WTC11 (cell line): Measurements from ENCODE around the gene OGDH. TPM values are rescaled to one million over a fixed set of nuclear protein-coding genes. Genes with fewer than 3 reads are reported as not detected.

ENCODE experiments used
- ATAC-seq: fragments of 200-7000 bp; cut with Tn5 transposase; 2 replicates; pipeline ENCODE4 v1.10.0; 2021; ENCODE audit warnings: mild to moderate bottlenecking, moderate library complexity
- CTCF ChIA-PET: fragments of 300-600 bp; sonication (Branson Sonifier 250); formaldehyde crosslinking; loops from one replicate; lab custom pipeline; 2021; ENCODE audit warnings: antibody characterized with exemption; lab: Charles Lee
- POLR2A ChIA-PET: fragments of 350-600 bp; sonication (Branson Sonifier 250); formaldehyde crosslinking; loops from one replicate; lab custom pipeline; 2021; ENCODE audit warnings: antibody characterized with exemption; lab: Charles Lee
- DNase-seq: peaks from one replicate; pipeline ENCODE4 v3.0.0; 2021; ENCODE audit warnings: low spot score
- H3K27ac Mint-ChIP-seq: 2 replicates; pipeline ENCODE4 v1.8.0; 2021; ENCODE audit warnings: mixed read lengths
- H3K27me3 Mint-ChIP-seq: 2 replicates; pipeline ENCODE4 v1.8.0; 2021; ENCODE audit warnings: low read depth, mild to moderate bottlenecking, moderate library complexity, mixed read lengths
- H3K36me3 Mint-ChIP-seq: 2 replicates; pipeline ENCODE4 v1.8.0; 2021; ENCODE audit warnings: mixed read lengths
- H3K4me1 Mint-ChIP-seq: 2 replicates; pipeline ENCODE4 v1.8.0; 2022; ENCODE audit warnings: mixed read lengths
- H3K4me3 Mint-ChIP-seq: 2 replicates; pipeline ENCODE4 v1.8.0; 2021; ENCODE audit warnings: mild to moderate bottlenecking, moderate library complexity, mixed read lengths
- H3K9me3 Mint-ChIP-seq: 2 replicates; pipeline ENCODE4 v1.8.0; 2021; ENCODE audit warnings: mixed read lengths
- CBFB ChIP-seq: sonication (generic); formaldehyde crosslinking; IDR thresholded peaks from 2 replicates; pipeline ENCODE4 v1.8.1; 2022; ENCODE audit warnings: mild to moderate bottlenecking, low read depth, missing genetic modification reagents
- CREM ChIP-seq: sonication (generic); formaldehyde crosslinking; IDR thresholded peaks from 2 replicates; pipeline ENCODE4 v1.8.1; 2022; ENCODE audit warnings: mild to moderate bottlenecking, missing genetic modification reagents, moderate library complexity
- ELF4 ChIP-seq: sonication (generic); formaldehyde crosslinking; IDR thresholded peaks from 2 replicates; pipeline ENCODE4 v1.8.1; 2022; ENCODE audit warnings: low read depth, mild to moderate bottlenecking, moderate library complexity, missing genetic modification reagents
- FOXP4 ChIP-seq: sonication (generic); formaldehyde crosslinking; IDR thresholded peaks from 2 replicates; pipeline ENCODE4 v1.8.0; 2022; ENCODE audit warnings: mild to moderate bottlenecking, missing genetic modification reagents
- IRF1 ChIP-seq: sonication (generic); formaldehyde crosslinking; IDR thresholded peaks from 2 replicates; pipeline ENCODE4 v1.8.0; 2023; ENCODE audit warnings: missing genetic modification reagents
- NFE2L1 ChIP-seq: sonication (generic); formaldehyde crosslinking; IDR thresholded peaks from 2 replicates; pipeline ENCODE4 v1.8.1; 2023; ENCODE audit warnings: missing genetic modification reagents
- NFYB ChIP-seq: sonication (generic); formaldehyde crosslinking; conservative IDR thresholded peaks from 2 replicates; pipeline ENCODE4 v1.8.0; 2022; ENCODE audit warnings: low read depth, missing genetic modification reagents
- NR2C2 ChIP-seq: sonication (generic); formaldehyde crosslinking; IDR thresholded peaks from 2 replicates; pipeline ENCODE4 v1.8.0; 2022; ENCODE audit warnings: mild to moderate bottlenecking, missing genetic modification reagents
- OVOL2 ChIP-seq: fragments of 250-450 bp; sonication (Bioruptor Pico); IDR thresholded peaks from 2 replicates; pipeline ENCODE4 v1.9.0; 2021; ENCODE audit warnings: mild to moderate bottlenecking, borderline replicate concordance
- SOX15 ChIP-seq: fragments of 250-450 bp; sonication (Bioruptor Pico); IDR thresholded peaks from 2 replicates; pipeline ENCODE4 v1.9.0; 2021; ENCODE audit warnings: mild to moderate bottlenecking
- TEAD1 ChIP-seq: sonication (generic); formaldehyde crosslinking; IDR thresholded peaks from 2 replicates; pipeline ENCODE4 v1.8.0; 2022; ENCODE audit warnings: mild to moderate bottlenecking, missing genetic modification reagents
- TEAD4 ChIP-seq: sonication (generic); formaldehyde crosslinking; IDR thresholded peaks from 2 replicates; pipeline ENCODE4 v1.8.0; 2022; ENCODE audit warnings: mild to moderate bottlenecking, missing genetic modification reagents
- TP53 ChIP-seq: sonication (generic); formaldehyde crosslinking; IDR thresholded peaks from 2 replicates; pipeline ENCODE4 v1.8.1; 2023; ENCODE audit warnings: mild to moderate bottlenecking, missing genetic modification reagents
- USF2 ChIP-seq: sonication (generic); formaldehyde crosslinking; IDR thresholded peaks from 2 replicates; pipeline ENCODE4 v1.8.1; 2023; ENCODE audit warnings: mild to moderate bottlenecking, missing genetic modification reagents, moderate library complexity
- ZMAT4 ChIP-seq: fragments of 250-450 bp; sonication (Bioruptor Pico); IDR thresholded peaks from 2 replicates; pipeline ENCODE4 v1.9.0; 2021; ENCODE audit warnings: mild to moderate bottlenecking
- ZNF263 ChIP-seq: sonication (generic); formaldehyde crosslinking; IDR thresholded peaks from 2 replicates; pipeline ENCODE4 v1.8.1; 2022; ENCODE audit warnings: low read depth, mild to moderate bottlenecking, moderate library complexity, missing genetic modification reagents
- total RNA-seq: library from RNA; stranded (reverse); gene quantifications from 3 replicates; pipeline ENCODE4 v1.2.3, GENCODE V29; 2021
- TF ChIP-seq, protein P1 (sequence below): sonication (generic); formaldehyde crosslinking; conservative IDR thresholded peaks from 2 replicates; pipeline ENCODE4 v1.8.1; 2022; ENCODE audit warnings: mild to moderate bottlenecking, missing genetic modification reagents
- TF ChIP-seq, protein P2 (sequence below): fragments of 250-450 bp; sonication (Bioruptor Pico); IDR thresholded peaks from 2 replicates; pipeline ENCODE4 v1.9.0; 2021; ENCODE audit warnings: moderate library complexity, mild to moderate bottlenecking, inconsistent platforms, borderline replicate concordance
- TF ChIP-seq, protein P3 (sequence below): sonication (generic); formaldehyde crosslinking; IDR thresholded peaks from 2 replicates; pipeline ENCODE4 v1.8.1; 2023; ENCODE audit warnings: mild to moderate bottlenecking, moderate library complexity, missing genetic modification reagents
- TF ChIP-seq, protein P4 (sequence below): sonication (generic); formaldehyde crosslinking; IDR thresholded peaks from 2 replicates; pipeline ENCODE4 v1.8.1; 2022; ENCODE audit warnings: mild to moderate bottlenecking, moderate library complexity, missing genetic modification reagents
- TF ChIP-seq, protein P5 (sequence below): sonication (generic); formaldehyde crosslinking; IDR thresholded peaks from 2 replicates; pipeline ENCODE4 v1.8.0; 2023; ENCODE audit warnings: mild to moderate bottlenecking, missing genetic modification reagents

OGDH gene
- total RNA-seq, 1 experiment from 2014 or later, result 79.6 TPM

- no peak for TF ChIP-seq TEAD4 (CRISPR knock-in tag)
- TF ChIP-seq ZMAT4 (CRISPR knock-in tag), result no peak
- TF ChIP-seq, protein P1, sequence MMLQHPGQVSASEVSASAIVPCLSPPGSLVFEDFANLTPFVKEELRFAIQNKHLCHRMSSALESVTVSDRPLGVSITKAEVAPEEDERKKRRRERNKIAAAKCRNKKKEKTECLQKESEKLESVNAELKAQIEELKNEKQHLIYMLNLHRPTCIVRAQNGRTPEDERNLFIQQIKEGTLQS (CRISPR knock-in tag), result no peak
- TF ChIP-seq NR2C2 (CRISPR knock-in tag), result no peak
- TF ChIP-seq FOXP4 (CRISPR knock-in tag), result no peak
- TF ChIP-seq NFE2L1 (CRISPR knock-in tag), result no peak
- no peak for TF ChIP-seq OVOL2 (CRISPR knock-in tag)
These were observed 38.8 kb downstream of the OGDH start for GRCh38 chr7:44645254-44645653.

DNA sequence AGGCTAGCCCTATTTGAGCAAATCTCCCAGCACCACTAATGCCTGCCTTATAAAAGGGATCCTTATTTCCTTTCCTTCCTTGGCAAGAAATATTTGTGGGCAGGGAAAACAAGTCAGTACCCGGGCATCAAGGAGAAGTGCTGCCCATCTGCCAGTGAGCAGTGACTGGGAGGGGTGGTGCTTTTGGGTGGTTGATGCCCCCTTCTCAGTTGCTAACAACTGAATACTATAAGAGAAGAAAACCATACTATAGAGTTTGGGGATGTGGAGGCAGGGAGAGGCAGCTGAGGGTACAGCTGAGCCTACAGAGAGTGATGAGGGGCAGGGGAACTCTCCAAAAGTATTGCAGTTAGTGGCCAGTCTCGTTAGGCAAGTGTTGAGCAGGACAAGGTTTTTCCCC is 39.3 kb downstream of the OGDH start:
- ATAC-seq (no peak), DNase-seq (no peak)
- ChIA-PET CTCF (no interaction called here), POLR2A (no interaction called here)
- H3K4me1 Mint-ChIP-seq, result no peaks in the 10 kb centered on the region
- H3K4me3 Mint-ChIP-seq, result no peak overlapping the region
- TF ChIP-seq, protein P2, sequence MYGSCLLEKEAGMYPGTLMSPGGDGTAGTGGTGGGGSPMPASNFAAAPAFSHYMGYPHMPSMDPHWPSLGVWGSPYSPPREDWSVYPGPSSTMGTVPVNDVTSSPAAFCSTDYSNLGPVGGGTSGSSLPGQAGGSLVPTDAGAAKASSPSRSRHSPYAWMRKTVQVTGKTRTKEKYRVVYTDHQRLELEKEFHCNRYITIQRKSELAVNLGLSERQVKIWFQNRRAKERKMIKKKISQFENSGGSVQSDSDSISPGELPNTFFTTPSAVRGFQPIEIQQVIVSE (CRISPR knock-in tag), result no peak
- H3K36me3 Mint-ChIP-seq, result peaks cover 16% of the 10 kb centered on the region
- H3K27ac Mint-ChIP-seq, result no peak overlapping the region
- H3K27me3 Mint-ChIP-seq, result no peaks in the 10 kb centered on the region
- H3K9me3 Mint-ChIP-seq, result no peaks in the 10 kb centered on the region

More at GRCh38 chr7:44645254-44645653, 38.8 kb downstream of the OGDH start:
- CTCF ChIA-PET, result no interaction called here
- no peak for DNase-seq
- peaks cover 13% of the 10 kb centered on the region for H3K36me3 Mint-ChIP-seq
- H3K4me1 Mint-ChIP-seq, result peaks cover 4% of the 10 kb centered on the region
- H3K27me3 Mint-ChIP-seq, result no peaks in the 10 kb centered on the region
- POLR2A ChIA-PET, result no interaction called here
- no peak overlapping the region for H3K4me3 Mint-ChIP-seq
- H3K27ac Mint-ChIP-seq, result no peak overlapping the region
- no peaks in the 10 kb centered on the region for H3K9me3 Mint-ChIP-seq
- no peak for ATAC-seq

- H3K9me3 Mint-ChIP-seq, result no peaks in the 10 kb centered on the region
- DNase-seq (no peak), ATAC-seq (no peak)
- peaks cover 19% of the 10 kb centered on the region for H3K36me3 Mint-ChIP-seq
- no peaks in the 10 kb centered on the region for H3K27me3 Mint-ChIP-seq
- ChIA-PET CTCF (no interaction called here), POLR2A (no interaction called here)
- H3K27ac Mint-ChIP-seq, result peak overlapping the region; percentile 5; the same call in 1 of the 2 replicates
- no peaks in the 10 kb centered on the region for H3K4me1 Mint-ChIP-seq
- H3K4me3 Mint-ChIP-seq, result no peak overlapping the region
- TF ChIP-seq TP53 (no peak), USF2 (CRISPR knock-in tag) (no peak), CBFB (CRISPR knock-in tag) (no peak), NFYB (CRISPR knock-in tag) (no peak), ZNF263 (CRISPR knock-in tag) (no peak), NFE2L1 (CRISPR knock-in tag) (no peak), SOX15 (CRISPR knock-in tag) (no peak), ELF4 (no peak), TEAD1 (no peak), CREM (CRISPR knock-in tag) (no peak), IRF1 (CRISPR knock-in tag) (no peak)
- TF ChIP-seq, protein P3, sequence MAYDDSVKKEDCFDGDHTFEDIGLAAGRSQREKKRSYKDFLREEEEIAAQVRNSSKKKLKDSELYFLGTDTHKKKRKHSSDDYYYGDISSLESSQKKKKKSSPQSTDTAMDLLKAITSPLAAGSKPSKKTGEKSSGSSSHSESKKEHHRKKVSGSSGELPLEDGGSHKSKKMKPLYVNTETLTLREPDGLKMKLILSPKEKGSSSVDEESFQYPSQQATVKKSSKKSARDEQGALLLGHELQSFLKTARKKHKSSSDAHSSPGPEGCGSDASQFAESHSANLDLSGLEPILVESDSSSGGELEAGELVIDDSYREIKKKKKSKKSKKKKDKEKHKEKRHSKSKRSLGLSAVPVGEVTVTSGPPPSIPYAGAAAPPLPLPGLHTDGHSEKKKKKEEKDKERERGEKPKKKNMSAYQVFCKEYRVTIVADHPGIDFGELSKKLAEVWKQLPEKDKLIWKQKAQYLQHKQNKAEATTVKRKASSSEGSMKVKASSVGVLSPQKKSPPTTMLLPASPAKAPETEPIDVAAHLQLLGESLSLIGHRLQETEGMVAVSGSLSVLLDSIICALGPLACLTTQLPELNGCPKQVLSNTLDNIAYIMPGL (CRISPR knock-in tag), result no peak
- TF ChIP-seq, protein P4, sequence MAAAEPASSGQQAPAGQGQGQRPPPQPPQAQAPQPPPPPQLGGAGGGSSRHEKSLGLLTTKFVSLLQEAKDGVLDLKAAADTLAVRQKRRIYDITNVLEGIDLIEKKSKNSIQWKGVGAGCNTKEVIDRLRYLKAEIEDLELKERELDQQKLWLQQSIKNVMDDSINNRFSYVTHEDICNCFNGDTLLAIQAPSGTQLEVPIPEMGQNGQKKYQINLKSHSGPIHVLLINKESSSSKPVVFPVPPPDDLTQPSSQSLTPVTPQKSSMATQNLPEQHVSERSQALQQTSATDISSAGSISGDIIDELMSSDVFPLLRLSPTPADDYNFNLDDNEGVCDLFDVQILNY (CRISPR knock-in tag), result no peak
- TF ChIP-seq, protein P5, sequence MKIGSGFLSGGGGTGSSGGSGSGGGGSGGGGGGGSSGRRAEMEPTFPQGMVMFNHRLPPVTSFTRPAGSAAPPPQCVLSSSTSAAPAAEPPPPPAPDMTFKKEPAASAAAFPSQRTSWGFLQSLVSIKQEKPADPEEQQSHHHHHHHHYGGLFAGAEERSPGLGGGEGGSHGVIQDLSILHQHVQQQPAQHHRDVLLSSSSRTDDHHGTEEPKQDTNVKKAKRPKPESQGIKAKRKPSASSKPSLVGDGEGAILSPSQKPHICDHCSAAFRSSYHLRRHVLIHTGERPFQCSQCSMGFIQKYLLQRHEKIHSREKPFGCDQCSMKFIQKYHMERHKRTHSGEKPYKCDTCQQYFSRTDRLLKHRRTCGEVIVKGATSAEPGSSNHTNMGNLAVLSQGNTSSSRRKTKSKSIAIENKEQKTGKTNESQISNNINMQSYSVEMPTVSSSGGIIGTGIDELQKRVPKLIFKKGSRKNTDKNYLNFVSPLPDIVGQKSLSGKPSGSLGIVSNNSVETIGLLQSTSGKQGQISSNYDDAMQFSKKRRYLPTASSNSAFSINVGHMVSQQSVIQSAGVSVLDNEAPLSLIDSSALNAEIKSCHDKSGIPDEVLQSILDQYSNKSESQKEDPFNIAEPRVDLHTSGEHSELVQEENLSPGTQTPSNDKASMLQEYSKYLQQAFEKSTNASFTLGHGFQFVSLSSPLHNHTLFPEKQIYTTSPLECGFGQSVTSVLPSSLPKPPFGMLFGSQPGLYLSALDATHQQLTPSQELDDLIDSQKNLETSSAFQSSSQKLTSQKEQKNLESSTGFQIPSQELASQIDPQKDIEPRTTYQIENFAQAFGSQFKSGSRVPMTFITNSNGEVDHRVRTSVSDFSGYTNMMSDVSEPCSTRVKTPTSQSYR (CRISPR knock-in tag), result no peak
These were observed 39.9 kb downstream of the OGDH start for GRCh38 chr7:44646176-44646920.
